HEK293 (cell line): ENCODE data around the gene NDE1.
A peak's percentile ranks its signal among the peaks of the same experiment; 100 is the strongest.

ENCODE experiments used
- CTCF ChIA-PET: fragments of 350-600 bp; formaldehyde crosslinking; extraction: SDS; loops from one replicate; lab custom pipeline; 2021; ENCODE audit warnings: antibody characterized with exemption; lab: Yijun Ruan, JAX
- POLR2A ChIA-PET: fragments of 300-600 bp; formaldehyde crosslinking; extraction: SDS; loops from one replicate; lab custom pipeline; 2020; ENCODE audit warnings: antibody characterized with exemption, inconsistent platforms; lab: Yijun Ruan, JAX
- H3K27ac ChIP-seq: fragments of 200-500 bp; sonication (Bioruptor generic); 2 replicates; pipeline ENCODE4 v1.5.1; 2014; ENCODE audit warnings: low read depth, low read length, control low read depth, inconsistent platforms; ENCODE audit errors: extremely low read depth
- H3K36me3 ChIP-seq, 2 experiments: fragments of 200-500 bp in 1 of 2; sonication (Bioruptor generic) in 1 of 2; 1 replicate in 1 of 2; 2 replicates in 1 of 2; pipeline ENCODE4 v1.5.1; 2014 to 2017; ENCODE audit warnings: inconsistent platforms in 2 of 2, low read length in 2 of 2; ENCODE audit not compliant: control insufficient read depth in 2 of 2, insufficient read depth in 1 of 2
- H3K4me1 ChIP-seq: fragments of 200-500 bp; sonication (Bioruptor generic); 2 replicates; pipeline ENCODE4 v1.5.1; 2014; ENCODE audit warnings: mild to moderate bottlenecking, low read length, inconsistent platforms; ENCODE audit not compliant: control insufficient read depth, insufficient read depth
- H3K4me3 ChIP-seq: 2 replicates; pipeline ENCODE4 v1.5.1; 2011; ENCODE audit warnings: low read depth, mild to moderate bottlenecking, control low read depth, low read length, moderate library complexity
- H3K9me3 ChIP-seq: fragments of 200-500 bp; sonication (Bioruptor generic); 2 replicates; pipeline ENCODE4 v1.5.1; 2014; ENCODE audit warnings: low read depth, low read length, inconsistent platforms; ENCODE audit not compliant: control insufficient read depth, insufficient read depth
- GFI1B ChIP-seq: fragments of 450-650 bp; formaldehyde crosslinking; IDR thresholded peaks from 2 replicates; pipeline ENCODE4 v1.5.1; 2016; ENCODE audit warnings: missing biosample characterization, missing genetic modification characterization
- GLI4 ChIP-seq: fragments of 450-650 bp; formaldehyde crosslinking; IDR thresholded peaks from 2 replicates; pipeline ENCODE4 v1.5.1; 2016; ENCODE audit warnings: missing biosample characterization, missing genetic modification characterization
- HOXA7 ChIP-seq: sonication (generic); formaldehyde crosslinking; IDR thresholded peaks from 2 replicates; pipeline ENCODE4 v1.8.1; 2022; ENCODE audit warnings: missing genetic modification reagents, borderline replicate concordance
- HOXD13 ChIP-seq: sonication (generic); formaldehyde crosslinking; IDR thresholded peaks from 2 replicates; pipeline ENCODE4 v1.8.0; 2022; ENCODE audit warnings: missing genetic modification reagents, borderline replicate concordance
- IKZF3 ChIP-seq: fragments of 450-650 bp; IDR thresholded peaks from 2 replicates; pipeline ENCODE4 v1.5.0; 2018; ENCODE audit warnings: missing biosample characterization, mild to moderate bottlenecking, missing genetic modification characterization, moderate library complexity
- KLF1 ChIP-seq: fragments of 450-650 bp; formaldehyde crosslinking; IDR thresholded peaks from 2 replicates; pipeline ENCODE4 v1.5.1; 2016; ENCODE audit warnings: missing biosample characterization, missing genetic modification characterization
- KLF9 ChIP-seq: fragments of 450-650 bp; formaldehyde crosslinking; IDR thresholded peaks from 2 replicates; pipeline ENCODE4 v1.5.1; 2016; ENCODE audit warnings: missing biosample characterization, missing genetic modification characterization, low read depth
- PRDM1 ChIP-seq: fragments of 450-650 bp; formaldehyde crosslinking; IDR thresholded peaks from 2 replicates; pipeline ENCODE4; 2016; ENCODE audit warnings: missing biosample characterization, missing genetic modification characterization
- TSHZ1 ChIP-seq: fragments of 450-650 bp; formaldehyde crosslinking; IDR thresholded peaks from 2 replicates; pipeline ENCODE4 v1.5.1; 2016; ENCODE audit warnings: missing biosample characterization, missing genetic modification characterization, borderline replicate concordance
- ZBTB17 ChIP-seq: fragments of 450-650 bp; formaldehyde crosslinking; IDR thresholded peaks from 2 replicates; pipeline ENCODE4 v1.5.1; 2016; ENCODE audit warnings: missing biosample characterization, missing genetic modification characterization
- ZFHX2 ChIP-seq: fragments of 450-650 bp; formaldehyde crosslinking; conservative IDR thresholded peaks from 2 replicates; pipeline ENCODE4 v1.5.1; 2016; ENCODE audit warnings: missing biosample characterization, missing genetic modification characterization
- ZNF10 ChIP-seq: fragments of 450-650 bp; formaldehyde crosslinking; IDR thresholded peaks from 2 replicates; pipeline ENCODE4 v1.5.1; 2017; ENCODE audit warnings: missing biosample characterization, missing genetic modification characterization
- ZNF114 ChIP-seq: fragments of 450-650 bp; formaldehyde crosslinking; IDR thresholded peaks from 2 replicates; pipeline ENCODE4 v1.5.0; 2017; ENCODE audit warnings: missing biosample characterization, missing genetic modification characterization
- ZNF146 ChIP-seq: fragments of 450-650 bp; formaldehyde crosslinking; IDR thresholded peaks from 2 replicates; pipeline ENCODE4 v1.5.1; 2016; ENCODE audit warnings: missing biosample characterization, missing genetic modification characterization
- ZNF157 ChIP-seq: fragments of 450-650 bp; formaldehyde crosslinking; IDR thresholded peaks from 2 replicates; pipeline ENCODE4 v1.5.1; 2016; ENCODE audit warnings: missing biosample characterization, missing genetic modification characterization
- ZNF175 ChIP-seq: fragments of 450-650 bp; formaldehyde crosslinking; IDR thresholded peaks from 2 replicates; pipeline ENCODE4 v1.5.1; 2016; ENCODE audit warnings: missing biosample characterization, missing genetic modification characterization
- ZNF211 ChIP-seq: fragments of 450-650 bp; formaldehyde crosslinking; IDR thresholded peaks from 2 replicates; pipeline ENCODE4 v1.5.1; 2016; ENCODE audit warnings: low read depth, missing biosample characterization, missing genetic modification characterization
- ZNF223 ChIP-seq: fragments of 450-650 bp; formaldehyde crosslinking; IDR thresholded peaks from 2 replicates; pipeline ENCODE4 v1.5.1; 2016; ENCODE audit warnings: missing biosample characterization, missing genetic modification characterization
- ZNF239 ChIP-seq: fragments of 450-650 bp; formaldehyde crosslinking; IDR thresholded peaks from 2 replicates; pipeline ENCODE4 v1.5.1; 2016; ENCODE audit warnings: missing biosample characterization, missing genetic modification characterization
- ZNF311 ChIP-seq: fragments of 450-650 bp; formaldehyde crosslinking; IDR thresholded peaks from 2 replicates; pipeline ENCODE4 v1.5.1; 2017; ENCODE audit warnings: missing biosample characterization, missing genetic modification characterization, borderline replicate concordance
- ZNF350 ChIP-seq: fragments of 450-650 bp; formaldehyde crosslinking; IDR thresholded peaks from 2 replicates; pipeline ENCODE4 v1.5.0; 2017; ENCODE audit warnings: missing biosample characterization, mild to moderate bottlenecking, missing genetic modification characterization
- ZNF354C ChIP-seq: fragments of 450-650 bp; formaldehyde crosslinking; IDR thresholded peaks from 2 replicates; pipeline ENCODE4 v1.5.1; 2016; ENCODE audit warnings: missing biosample characterization, missing genetic modification characterization, low read depth, borderline replicate concordance
- ZNF366 ChIP-seq: fragments of 450-650 bp; formaldehyde crosslinking; conservative IDR thresholded peaks from 2 replicates; pipeline ENCODE4 v1.5.1; 2016; ENCODE audit warnings: missing biosample characterization, missing genetic modification characterization
- ZNF391 ChIP-seq: fragments of 450-650 bp; formaldehyde crosslinking; IDR thresholded peaks from 2 replicates; pipeline ENCODE4 v1.5.1; 2016; ENCODE audit warnings: low read depth, missing biosample characterization, missing genetic modification characterization, borderline replicate concordance
- ZNF501 ChIP-seq: fragments of 450-650 bp; formaldehyde crosslinking; IDR thresholded peaks from 2 replicates; pipeline ENCODE4 v1.5.1; 2016; ENCODE audit warnings: missing biosample characterization, missing genetic modification characterization
- ZNF544 ChIP-seq: fragments of 450-650 bp; formaldehyde crosslinking; IDR thresholded peaks from 2 replicates; pipeline ENCODE4 v1.5.0; 2017; ENCODE audit warnings: missing biosample characterization, missing genetic modification characterization
- ZNF548 ChIP-seq: fragments of 450-650 bp; formaldehyde crosslinking; IDR thresholded peaks from 2 replicates; pipeline ENCODE4 v1.5.1; 2016; ENCODE audit warnings: missing biosample characterization, missing genetic modification characterization
- ZNF555 ChIP-seq: fragments of 450-650 bp; formaldehyde crosslinking; conservative IDR thresholded peaks from 2 replicates; pipeline ENCODE4 v1.5.1; 2017; ENCODE audit warnings: missing biosample characterization, mild to moderate bottlenecking, missing genetic modification characterization, inconsistent platforms
- ZNF624 ChIP-seq: fragments of 450-650 bp; formaldehyde crosslinking; IDR thresholded peaks from 2 replicates; pipeline ENCODE4 v1.5.1; 2017; ENCODE audit warnings: missing biosample characterization, missing genetic modification characterization
- ZNF660 ChIP-seq: fragments of 450-650 bp; IDR thresholded peaks from 2 replicates; pipeline ENCODE4 v1.5.1; 2018; ENCODE audit warnings: missing biosample characterization, mild to moderate bottlenecking, missing genetic modification characterization
- ZNF692 ChIP-seq: fragments of 450-650 bp; formaldehyde crosslinking; IDR thresholded peaks from 2 replicates; pipeline ENCODE4 v1.5.1; 2016; ENCODE audit warnings: missing biosample characterization, missing genetic modification characterization
- ZNF777 ChIP-seq: fragments of 450-650 bp; formaldehyde crosslinking; IDR thresholded peaks from 2 replicates; pipeline ENCODE4 v1.5.1; 2017; ENCODE audit warnings: missing biosample characterization, missing genetic modification characterization, borderline replicate concordance

The NDE1 gene

GRCh38 chr16:15766918-15767317 is 116.9 kb downstream of the NDE1 start:
- CTCF ChIA-PET, result interaction anchor here (0.6 to 1.4 kb wide), 4 partner anchors 21 to 360 kb away, joined by 3 to 6 read pairs (median 4); no protein-coding TSS in a partner anchor
- Histone ChIP-seq H3K4me3 (no peak overlapping the region), H3K27ac (no peak overlapping the region)
- TF ChIP-seq ZFHX2 (tag by site-specific recombination) (no peak), ZNF548 (peak; percentile 24; the same call in 1 of the 2 replicates), ZNF366 (tag by site-specific recombination) (peak; percentile 85)
- TF ChIP-seq, all 188 proteins: peak for 2
- H3K36me3 ChIP-seq, result no peaks in the 10 kb centered on the region
- POLR2A ChIA-PET, result no interaction called here
- no peaks in the 10 kb centered on the region for H3K9me3 ChIP-seq
- H3K4me1 ChIP-seq, result no peaks in the 10 kb centered on the region

- no peak for TF ChIP-seq GLI4
- TF ChIP-seq ZNF501 (tag by site-specific recombination), result no peak
- TF ChIP-seq ZNF239 (tag by site-specific recombination), result no peak
- no peak for TF ChIP-seq ZNF311 (tag by site-specific recombination)
- no peak for TF ChIP-seq ZNF624 (tag by site-specific recombination)
- Histone ChIP-seq H3K4me3 (no peak overlapping the region), H3K36me3 (no peaks in the 10 kb centered on the region), H3K9me3 (no peaks in the 10 kb centered on the region), H3K27ac (no peak overlapping the region), H3K4me1 (no peaks in the 10 kb centered on the region)
- POLR2A ChIA-PET, result no interaction called here
- CTCF ChIA-PET, result no interaction called here
Measured at GRCh38 chr16:15768201-15768600, 118.2 kb downstream of the NDE1 start.

- no peaks in the 10 kb centered on the region for H3K36me3 ChIP-seq
- POLR2A ChIA-PET, result no interaction called here
Measured at GRCh38 chr16:15769239-15769638, 119.2 kb downstream of the NDE1 start.

GRCh38 chr16:15770107-15770506 is 120.1 kb downstream of the NDE1 start:
- H3K36me3 ChIP-seq, result no peaks in the 10 kb centered on the region
- H3K9me3 ChIP-seq, result no peaks in the 10 kb centered on the region
- H3K27ac ChIP-seq, result no peak overlapping the region
- no peak overlapping the region for H3K4me3 ChIP-seq
- ChIA-PET POLR2A (no interaction called here), CTCF (interaction anchor here (0.6 to 1.4 kb wide), 4 partner anchors 52 to 422 kb away, joined by 3 to 5 read pairs (median 4); no protein-coding TSS in a partner anchor)
- H3K4me1 ChIP-seq, result no peaks in the 10 kb centered on the region
- TF ChIP-seq IKZF3, result no peak
- TF ChIP-seq TSHZ1 (tag by site-specific recombination), result no peak
- no peak for TF ChIP-seq ZNF692 (tag by site-specific recombination)
- TF ChIP-seq ZNF10 (tag by site-specific recombination), result no peak
- no peak for TF ChIP-seq ZNF223 (tag by site-specific recombination)
- TF ChIP-seq ZNF548, result no peak
- TF ChIP-seq KLF9 (tag by site-specific recombination), result no peak
- TF ChIP-seq ZNF157 (tag by site-specific recombination), result no peak
- no peak for TF ChIP-seq ZNF354C (tag by site-specific recombination)
- no peak for TF ChIP-seq GFI1B (tag by site-specific recombination)
- TF ChIP-seq ZNF544 (tag by site-specific recombination), result no peak
- no peak for TF ChIP-seq ZNF211
- TF ChIP-seq PRDM1 (tag by site-specific recombination), result no peak
- no peak for TF ChIP-seq HOXA7 (CRISPR knock-in tag)
- no peak for TF ChIP-seq ZNF555 (tag by site-specific recombination)
- TF ChIP-seq ZNF146 (tag by site-specific recombination), result no peak

More at GRCh38 chr16:15769239-15769638, 119.2 kb downstream of the NDE1 start:
- Histone ChIP-seq H3K4me1 (no peaks in the 10 kb centered on the region), H3K9me3 (no peaks in the 10 kb centered on the region), H3K27ac (no peak overlapping the region), H3K4me3 (no peak overlapping the region)
- CTCF ChIA-PET, result interaction anchor here (0.6 to 0.7 kb wide), 2 partner anchors 48 to 124 kb away, joined by 3 read pairs; no protein-coding TSS in a partner anchor
- TF ChIP-seq ZNF114 (tag by site-specific recombination) (no peak), ZNF777 (tag by site-specific recombination) (no peak), ZNF350 (no peak), HOXD13 (no peak), ZBTB17 (tag by site-specific recombination) (no peak), ZNF660 (tag by site-specific recombination) (no peak), ZNF175 (tag by site-specific recombination) (no peak), KLF1 (tag by site-specific recombination) (no peak), ZNF391 (tag by site-specific recombination) (no peak)
